Suppressor macrophage (primary cell): Measurements from ENCODE around the gene SLC4A3.

ENCODE experiments used
- DNase-seq, 4 experiments: peaks; one replicate each; pipeline ENCODE4 v3.0.0-alpha.2; 2020 to 2022

Gene SLC4A3

DNA sequence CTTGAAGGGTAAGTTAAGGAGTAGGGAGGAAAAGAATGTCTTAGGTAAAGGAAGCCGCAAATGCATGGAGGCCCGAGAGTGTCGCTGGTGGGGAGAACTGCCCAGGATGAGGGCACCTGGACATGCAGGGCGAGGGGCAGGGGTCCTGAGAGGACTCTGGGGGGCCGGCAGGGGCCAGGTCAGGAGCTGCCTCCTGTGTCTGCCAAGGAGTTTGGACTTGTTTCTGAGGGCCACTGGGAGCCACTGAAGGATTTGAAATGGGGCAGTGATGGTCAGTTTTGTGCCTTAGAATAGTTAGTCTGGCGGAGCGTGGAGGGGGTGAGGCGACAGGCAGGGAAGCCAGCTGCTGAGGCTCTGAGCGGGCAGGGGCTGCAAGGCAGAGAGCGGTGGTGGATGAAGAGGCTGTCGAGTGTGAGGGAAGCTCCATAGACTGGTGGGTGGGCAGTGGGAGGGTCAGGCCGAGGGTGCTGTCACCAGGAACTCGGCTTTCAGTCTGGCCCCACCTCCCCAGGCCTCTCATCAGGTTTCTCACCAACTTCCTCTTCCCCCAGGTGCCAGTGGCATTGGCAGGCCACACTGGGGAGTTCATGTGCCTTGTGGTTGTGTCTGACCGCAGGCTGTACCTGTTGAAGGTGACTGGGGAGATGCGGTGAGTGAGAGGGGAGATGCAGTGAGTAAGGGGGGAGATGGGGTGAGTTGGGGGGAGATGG is 14.7 kb upstream of the SLC4A3 start:
- DNase-seq: no peak

DNA sequence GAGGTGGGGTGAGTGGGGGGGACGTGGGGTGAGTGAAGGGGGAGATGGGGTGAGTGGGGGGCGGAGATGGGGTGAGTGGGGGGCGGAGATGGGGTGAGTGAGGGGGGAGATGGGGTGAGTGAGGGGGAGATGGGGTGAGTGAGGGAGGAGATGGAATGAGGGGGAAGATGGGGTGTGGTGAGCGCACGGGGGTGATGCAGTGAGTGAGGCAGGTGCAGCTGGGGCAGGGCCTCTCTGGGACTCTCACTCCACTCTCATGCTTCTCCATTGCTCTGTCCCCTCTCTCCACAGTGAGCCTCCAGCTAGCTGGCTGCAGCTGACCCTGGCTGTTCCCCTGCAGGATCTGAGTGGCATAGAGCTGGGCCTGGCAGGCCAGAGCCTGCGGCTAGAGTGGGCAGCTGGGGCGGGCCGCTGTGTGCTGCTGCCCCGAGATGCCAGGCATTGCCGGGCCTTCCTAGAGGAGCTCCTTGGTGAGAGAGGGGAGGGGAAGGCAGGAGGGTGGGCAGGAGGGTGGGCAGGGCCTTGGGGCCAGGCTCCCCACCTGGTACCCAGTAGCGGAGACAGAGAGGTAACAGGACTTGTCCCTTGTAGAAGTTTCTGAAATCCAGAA is 13.9 kb upstream of the SLC4A3 start:
- no peak for DNase-seq

DNA sequence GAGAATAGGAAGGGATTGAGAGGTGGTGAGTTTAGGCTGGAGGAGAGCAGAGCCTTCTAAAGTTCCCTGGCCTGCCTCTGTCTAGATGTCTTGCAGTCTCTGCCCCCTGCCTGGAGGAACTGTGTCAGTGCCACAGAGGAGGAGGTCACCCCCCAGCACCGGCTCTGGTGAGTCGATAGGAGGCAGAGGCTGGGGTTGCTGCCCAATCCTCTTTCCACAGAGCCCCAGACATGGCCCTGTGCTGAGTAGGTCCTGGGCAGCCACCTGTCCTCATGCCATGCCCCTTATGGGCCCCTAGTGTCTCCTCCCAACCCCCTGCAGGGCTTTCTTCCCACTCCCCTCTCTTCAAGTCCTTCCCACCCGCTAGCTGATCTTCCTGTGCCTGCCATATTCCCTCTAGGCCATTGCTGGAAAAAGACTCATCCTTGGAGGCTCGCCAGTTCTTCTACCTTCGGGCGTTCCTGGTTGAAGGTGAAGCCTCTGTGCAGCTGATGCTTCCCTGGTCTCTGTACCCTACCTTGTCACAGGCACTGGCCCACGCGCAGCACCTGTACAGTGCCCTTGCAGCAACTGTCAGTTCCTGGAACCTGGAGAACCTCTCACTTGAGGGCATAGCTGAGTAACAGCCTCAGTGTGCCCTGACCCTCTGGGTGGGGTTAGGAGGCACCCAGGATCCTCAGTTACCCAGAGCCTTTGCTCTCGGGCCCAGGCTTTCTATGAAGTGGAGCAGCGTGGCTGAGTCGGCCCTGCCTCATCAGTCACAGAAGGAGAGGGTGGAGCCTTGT is 13.2 kb upstream of the SLC4A3 start:
- DNase-seq: no peak

DNA sequence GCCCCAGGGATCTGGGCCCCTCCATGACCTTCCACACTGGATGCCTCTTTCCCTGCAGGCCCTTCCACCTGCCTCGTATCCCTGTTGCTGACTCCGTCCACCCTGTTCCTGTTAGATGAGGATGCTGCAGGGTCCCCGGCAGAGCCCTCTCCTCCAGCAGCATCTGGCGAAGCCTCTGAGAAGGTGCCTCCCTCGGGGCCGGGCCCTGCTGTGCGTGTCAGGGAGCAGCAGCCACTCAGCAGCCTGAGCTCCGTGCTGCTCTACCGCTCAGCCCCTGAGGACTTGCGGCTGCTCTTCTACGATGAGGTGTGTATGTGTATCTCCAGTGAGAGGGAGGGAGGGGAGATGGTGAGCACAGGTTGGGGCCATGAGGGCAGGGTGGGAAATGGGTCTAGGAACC is 12.4 kb upstream of the SLC4A3 start:
- no peak for DNase-seq

DNA sequence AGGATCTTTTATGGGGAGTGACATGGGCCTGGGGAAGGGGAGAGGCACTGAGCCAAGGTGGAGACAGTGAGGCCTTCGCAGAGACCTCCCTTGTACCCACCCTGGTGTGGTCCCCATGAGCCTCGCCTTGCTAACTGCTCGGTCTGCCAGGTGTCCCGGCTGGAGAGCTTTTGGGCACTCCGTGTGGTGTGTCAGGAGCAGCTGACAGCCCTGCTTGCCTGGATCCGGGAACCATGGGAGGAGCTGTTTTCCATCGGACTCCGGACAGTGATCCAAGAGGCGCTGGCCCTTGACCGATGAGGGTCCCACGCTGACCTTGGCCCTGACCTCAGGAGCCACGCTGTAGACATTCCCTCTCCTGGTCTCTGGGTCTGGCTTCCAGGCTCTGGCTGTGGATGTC is 11.5 kb upstream of the SLC4A3 start:
- no peak for DNase-seq

DNA sequence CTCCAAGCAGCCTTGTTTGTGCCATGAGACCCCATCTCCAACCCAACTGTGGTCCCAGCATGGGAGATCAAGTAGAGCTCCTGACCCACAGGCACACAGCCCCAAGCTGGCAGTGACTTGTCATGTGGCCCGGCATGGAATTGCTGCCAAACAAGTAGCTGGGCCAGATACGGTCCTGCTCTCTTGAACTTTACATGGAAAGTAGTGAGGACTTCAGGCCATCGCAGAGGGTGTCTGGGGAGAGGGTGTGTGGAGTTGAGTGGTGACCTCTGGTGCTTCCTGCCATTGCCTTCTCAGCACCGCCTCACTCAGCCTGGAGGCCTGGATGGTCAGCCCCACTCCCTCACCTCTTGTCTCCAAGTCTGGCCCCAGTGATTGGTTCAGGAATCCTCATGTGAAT is 10.9 kb upstream of the SLC4A3 start:
- no peak for DNase-seq

DNA sequence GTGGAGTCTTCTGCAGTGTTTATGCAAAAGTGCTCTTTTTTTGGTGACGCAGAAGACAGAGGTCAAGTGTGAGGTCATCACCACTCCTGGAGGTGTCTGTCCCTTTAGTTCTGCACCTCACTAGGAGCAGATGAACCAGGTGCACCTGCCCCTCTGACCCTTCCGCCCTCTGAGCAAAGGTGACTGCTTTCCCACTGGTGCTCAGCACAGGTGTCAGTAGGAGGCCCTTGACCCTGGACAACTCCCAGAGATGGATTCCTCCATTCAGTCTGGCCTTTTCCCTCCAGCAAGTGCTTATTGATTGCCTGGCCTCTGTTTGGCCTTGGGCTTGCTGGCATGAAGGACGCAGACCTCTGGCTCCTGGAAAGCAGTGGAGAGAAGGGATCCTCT is 8.7 kb upstream of the SLC4A3 start:
- DNase-seq: no peak

DNA sequence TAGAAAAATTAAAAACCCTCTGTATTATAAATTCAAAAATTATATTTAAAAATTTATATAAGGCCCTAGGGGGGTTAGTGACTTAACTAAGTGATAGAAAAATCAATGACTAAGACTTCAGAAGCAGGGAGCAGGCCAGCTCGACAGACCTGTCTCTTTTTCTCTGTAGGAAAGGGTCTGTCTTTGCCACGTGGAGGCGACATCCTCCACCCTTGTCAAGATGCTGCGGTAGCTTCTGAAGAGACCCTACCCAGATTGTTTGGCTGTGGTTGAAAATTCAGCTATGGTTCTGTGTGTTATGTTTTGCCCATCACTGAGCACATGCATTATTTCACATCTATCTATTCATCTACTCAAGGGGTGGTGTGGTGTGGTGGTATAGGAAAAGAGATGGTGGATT is 8.2 kb upstream of the SLC4A3 start:
- no peak for DNase-seq

DNA sequence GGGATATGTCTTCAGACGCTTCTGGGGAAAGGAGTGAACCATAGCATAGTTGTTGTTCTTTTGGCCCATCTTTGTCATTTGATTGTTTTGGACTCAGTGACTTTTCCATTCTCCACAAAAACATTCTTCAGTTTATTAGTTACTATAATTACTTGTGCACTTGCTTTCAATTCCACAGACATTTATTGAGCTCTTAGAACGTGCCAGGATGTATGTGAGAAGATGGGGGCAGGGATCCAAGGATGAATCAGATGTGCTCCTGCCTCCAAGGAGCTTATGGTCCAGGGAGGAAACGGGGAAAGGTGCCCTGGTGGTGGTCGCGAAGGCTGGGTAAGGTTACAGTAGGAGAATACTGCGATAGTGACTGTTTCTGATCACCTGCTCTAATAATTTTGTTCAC is 6.9 kb upstream of the SLC4A3 start:
- no peak for DNase-seq

DNA sequence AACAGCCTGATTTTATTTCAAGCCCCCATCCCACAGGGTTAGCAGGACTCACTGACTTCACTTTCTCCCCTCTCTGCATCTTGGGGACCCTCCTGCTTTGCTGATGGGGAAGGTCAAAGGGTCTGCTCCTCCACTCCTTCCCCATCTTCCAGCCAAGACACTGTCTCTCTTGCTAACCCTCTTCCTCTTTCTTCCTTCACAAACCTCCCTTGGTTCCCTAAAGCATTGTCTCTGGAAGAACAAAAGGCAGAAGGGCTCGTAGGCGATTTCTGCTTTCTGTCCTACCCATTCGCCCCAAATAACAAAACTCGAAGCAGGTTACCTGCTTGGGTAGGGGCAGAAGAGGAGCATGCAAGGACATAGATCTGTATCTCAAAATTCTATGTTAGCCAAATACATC is 5.5 kb upstream of the SLC4A3 start:
- peak in 3 of 4 experiments; percentile 32 to 52 (median 39) for DNase-seq

DNA sequence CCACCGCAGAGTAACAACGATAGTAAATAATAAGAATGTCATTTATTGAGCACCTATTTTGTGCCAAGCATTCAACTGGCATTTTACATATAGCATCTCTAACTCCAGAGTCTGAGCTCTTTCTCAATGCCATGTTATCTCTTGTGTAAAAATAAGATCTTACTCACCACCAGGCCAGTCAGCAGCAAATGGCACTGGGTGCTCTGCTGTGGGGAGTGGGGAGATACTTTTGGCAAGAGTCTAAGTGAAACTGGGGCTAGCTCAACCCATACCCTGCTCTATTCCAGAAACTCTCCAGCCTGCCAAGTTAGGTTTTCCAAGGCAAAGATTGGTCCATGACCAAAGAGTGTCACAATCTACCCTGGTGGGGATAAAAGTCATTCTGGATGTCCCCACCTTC is 5.0 kb upstream of the SLC4A3 start:
- no peak for DNase-seq

DNA sequence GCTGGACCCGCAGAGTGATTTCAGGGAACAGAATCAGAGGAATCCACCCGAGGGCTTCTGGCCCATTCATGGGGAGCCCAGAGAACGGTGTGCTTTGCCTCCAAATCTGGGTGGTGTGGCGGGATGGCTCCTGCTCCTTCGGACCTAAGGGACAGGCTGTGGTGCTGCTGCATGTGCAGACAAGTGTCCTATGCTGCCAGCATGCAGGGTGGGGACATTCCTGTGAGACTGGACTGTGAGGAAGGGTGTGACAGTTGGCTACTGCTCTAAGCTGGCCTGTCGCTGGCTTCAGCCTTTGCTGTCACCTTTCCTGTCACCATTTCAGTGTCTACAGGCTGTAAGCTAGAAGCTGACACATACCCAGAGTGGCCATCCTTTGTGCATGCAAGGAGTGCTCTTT is 2.9 kb upstream of the SLC4A3 start:
- no peak for DNase-seq

DNA sequence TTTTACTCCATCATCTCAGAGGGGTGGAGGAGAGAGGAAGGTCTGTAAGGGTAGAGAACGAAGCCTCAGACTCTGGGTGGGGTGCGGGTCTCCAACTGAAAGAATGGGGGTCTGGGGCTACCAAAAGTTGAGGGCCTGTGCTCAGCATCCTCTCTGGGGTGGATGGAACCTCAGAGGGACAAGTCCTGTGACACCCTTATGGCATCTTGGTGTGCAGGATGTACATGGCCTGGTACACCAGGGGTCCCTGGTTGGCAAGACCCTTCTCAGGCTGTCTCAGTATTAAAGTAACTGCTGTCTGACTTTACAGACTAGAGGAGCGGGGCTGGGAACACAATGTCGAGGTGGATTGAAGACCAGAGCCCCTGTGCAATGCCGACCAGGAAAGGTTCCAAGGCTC is 2.3 kb upstream of the SLC4A3 start:
- DNase-seq: no peak

DNA sequence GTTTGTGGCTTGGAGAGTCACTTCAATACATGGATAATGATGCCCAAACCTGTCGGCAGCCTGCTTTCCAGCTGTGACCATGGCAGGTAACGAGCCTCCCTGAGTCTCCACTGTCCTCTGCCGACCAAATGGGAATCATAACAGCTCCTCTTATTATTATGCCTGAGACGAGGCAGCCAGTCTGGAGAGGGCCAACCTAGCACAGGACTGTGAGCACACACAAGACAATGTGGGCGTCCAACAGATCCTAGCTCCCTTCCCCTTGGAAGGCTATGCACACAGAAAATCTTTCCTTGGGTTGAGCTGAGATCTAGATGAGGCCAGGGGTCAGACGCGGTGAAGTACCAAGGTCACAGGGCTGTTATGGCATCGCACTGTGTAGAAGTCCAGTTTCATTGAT is 890 bp upstream of the SLC4A3 start:
- DNase-seq: no peak

DNA sequence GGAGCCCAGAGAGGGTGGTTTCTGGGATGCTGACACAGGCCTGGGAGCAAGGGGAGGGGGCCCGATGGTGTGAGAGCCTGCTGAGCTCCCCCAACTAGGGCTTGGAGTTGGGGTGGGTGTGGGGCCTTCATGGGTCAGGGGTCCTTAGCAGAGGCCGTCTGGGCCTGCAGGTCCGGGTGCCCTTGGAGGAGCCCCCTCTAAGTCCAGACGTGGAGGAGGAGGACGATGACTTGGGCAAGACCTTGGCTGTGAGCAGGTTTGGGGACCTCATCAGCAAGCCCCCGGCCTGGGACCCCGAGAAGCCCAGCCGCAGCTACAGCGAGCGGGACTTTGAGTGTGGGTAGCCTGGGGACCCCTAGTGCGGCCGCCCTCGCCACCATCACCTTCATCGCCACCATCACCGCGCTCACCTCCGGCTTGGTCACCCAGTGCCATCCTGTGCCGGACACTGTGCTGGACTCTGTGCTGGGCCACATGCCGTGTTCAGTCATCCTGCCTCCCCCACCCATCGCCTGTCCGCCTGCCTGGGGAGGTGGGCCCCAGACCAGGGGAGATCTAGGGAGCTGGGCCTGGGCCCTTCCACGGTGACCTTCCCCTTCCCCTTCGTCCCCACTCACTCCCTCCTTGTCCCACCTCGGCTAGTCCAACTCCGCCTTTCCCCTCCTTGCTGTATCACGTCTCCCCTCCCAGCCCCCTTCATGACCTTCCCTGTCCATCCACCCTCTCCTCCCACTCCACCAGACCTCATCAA is 980 bp downstream of the SLC4A3 start:
- DNase-seq: peak in 1 of 4 experiments; percentile 1

DNA sequence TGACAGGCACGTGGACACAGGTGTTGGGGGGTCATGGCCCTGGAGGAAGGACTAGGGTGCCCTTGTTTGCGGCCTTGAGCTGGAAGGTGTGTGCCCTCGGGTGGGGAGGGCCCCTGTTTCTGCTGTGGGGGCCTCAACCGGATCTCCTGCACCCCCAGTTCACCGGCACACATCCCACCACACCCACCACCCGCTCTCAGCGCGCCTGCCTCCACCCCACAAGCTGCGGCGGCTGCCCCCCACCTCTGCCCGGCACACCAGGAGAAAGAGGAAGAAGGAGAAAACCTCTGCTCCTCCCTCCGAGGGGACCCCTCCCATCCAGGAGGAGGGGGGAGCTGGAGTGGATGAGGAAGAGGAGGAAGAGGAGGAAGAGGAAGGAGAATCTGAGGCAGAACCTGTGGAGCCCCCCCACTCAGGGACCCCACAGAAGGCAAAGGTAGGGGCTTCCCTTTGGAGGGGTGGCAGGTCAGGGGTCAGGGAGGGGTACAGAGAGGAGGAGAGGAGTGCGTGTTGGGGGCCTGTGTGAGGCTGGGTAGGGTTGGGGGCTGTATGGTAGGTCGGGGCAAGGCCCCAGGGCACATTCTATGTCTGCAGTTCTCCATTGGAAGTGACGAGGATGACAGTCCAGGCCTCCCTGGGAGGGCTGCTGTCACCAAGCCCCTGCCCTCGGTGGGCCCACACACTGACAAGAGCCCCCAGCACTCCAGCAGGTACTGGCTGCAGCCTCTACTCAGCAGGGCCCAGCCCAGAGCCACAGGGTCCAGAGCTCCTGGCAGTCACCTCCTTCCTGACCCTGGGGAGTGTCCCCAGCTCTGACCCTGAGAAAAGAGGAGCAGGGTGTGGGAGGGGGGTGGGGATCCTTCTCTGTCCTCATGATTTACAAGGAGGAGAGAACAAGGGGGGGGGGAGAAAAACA is 1.8 kb downstream of the SLC4A3 start:
- DNase-seq: peak in 1 of 4 experiments; percentile 13

DNA sequence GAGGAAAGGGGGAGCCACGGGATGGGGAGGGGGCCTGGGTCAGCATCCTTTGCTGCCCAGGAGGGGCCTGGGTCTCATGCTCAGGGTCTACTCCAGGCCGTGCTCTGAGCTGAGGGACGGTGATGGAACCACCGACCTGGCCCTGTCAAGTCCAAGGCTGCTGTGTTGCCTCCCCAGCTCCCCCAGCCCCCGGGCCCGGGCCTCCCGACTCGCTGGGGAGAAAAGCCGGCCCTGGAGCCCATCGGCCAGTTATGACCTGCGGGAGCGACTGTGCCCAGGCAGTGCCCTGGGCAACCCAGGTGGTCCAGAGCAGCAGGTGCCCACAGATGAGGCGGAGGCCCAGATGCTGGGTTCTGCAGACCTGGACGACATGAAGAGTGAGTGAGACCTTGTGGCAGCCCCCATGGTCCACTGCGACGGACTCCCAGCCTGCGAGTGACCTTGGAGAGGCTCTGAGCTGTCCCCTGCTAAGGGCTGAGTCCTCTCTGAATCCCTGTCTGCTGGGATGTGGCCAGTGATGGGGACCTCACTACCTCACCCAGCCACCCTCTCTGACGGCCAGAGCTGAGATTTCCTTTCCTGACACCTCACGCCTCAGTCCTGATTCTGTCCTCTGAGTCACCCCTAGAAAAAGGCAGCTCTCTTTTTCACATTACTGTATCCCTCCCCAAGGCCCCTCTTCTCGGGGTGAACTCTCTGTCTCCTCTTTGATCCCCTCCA is 2.7 kb downstream of the SLC4A3 start:
- no peak for DNase-seq

DNA sequence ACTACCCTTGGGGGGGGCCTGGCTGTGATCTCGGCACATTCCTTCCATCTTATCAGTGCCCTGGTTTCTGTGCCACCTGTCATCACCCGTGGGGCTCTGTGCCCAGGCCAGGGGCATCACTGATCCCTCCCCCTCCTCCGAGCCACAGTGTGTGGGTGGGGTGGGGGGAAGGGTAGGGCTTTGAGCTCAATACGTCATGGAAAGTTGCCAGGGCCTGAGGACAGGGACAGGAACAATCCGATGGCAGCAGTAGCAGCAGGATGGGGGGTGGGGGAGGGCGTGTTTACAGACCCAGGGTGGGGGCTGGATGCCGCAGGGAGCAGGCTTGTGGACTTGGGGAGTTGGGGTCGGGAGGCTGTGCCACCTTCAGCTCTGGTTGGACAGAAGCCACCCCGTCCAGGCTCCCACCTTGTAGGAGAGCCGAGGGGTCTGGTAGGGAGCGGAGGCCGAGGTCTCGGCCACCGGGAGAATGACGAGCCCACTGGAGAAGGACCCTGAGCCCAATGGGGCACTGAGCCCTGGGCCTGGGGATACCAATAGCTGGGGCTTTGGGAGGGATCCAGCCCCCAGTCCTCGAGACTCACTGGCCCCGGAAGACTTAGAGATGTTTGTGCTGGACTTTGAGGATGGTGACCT is 3.5 kb downstream of the SLC4A3 start:
- no peak for DNase-seq

DNA sequence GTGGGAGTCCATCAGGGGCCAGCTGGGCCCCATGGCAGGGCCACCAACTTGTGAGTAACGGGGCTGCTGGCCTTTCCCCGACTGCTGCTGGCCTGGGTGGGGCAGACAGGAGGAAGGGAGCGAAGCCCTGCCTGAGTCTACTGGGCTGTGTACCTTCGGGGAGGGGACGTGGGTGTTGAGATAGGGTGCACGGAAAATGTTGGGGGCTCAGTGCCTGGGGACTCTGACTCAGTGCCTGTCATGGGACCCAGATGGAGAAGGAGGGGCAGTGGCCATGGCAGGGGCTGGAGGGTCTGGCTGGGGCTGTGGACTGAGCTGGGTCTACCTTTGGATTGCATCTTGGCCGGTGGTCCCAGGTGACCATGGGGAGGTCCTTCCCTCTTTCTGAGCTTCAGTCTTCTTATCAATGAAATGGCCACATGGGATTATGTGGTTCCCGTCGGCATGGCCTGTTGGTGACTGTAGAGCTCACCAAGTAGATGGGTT is 4.0 kb downstream of the SLC4A3 start:
- no peak for DNase-seq

DNA sequence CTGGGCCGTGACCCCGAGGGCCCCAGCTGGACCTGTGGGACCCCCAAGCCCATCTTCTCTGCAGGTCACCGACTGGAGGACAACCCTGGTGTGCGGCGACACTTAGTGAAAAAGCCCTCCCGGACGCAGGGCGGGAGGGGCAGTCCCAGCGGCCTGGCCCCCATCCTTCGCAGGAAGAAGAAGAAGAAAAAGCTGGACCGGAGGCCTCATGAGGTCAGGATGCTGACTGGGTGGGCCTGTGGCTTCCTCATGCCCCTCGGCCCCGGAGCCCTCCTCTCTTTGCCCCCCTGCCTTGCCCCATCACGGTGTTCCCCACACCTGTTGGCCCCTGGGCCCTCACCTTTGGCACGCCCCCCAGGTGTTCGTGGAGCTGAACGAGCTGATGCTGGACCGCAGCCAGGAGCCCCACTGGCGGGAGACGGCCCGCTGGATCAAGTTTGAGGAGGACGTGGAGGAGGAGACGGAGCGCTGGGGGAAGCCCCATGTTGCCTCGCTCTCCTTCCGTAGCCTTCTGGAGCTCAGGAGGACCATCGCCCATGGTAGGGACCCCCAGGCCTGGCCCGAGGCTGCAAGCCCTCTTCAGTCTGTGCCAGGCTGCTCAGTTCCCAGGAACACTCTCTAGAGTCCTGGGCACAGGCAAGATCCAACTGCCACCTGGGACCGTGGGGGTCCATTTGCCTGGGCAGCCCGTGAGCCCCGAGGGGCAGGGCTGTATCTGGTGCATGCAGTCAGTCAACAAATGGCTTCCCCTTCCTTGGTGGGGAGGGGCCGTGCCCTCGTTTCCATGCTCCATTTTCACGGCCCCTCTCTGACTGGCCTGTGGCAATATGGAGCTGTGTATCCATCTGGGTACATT is 4.7 kb downstream of the SLC4A3 start:
- DNase-seq: no peak
